Kidney (tissue), 14 donors: Measurements from ENCODE around the gene DNAH6. TPM values are rescaled to one million over a fixed set of nuclear protein-coding genes. Genes with fewer than 3 reads are reported as not detected.
A peak's percentile ranks its signal among the peaks of the same experiment; 100 is the strongest.

Source experiments
- DNase-seq, 5 donors: peaks; one replicate each; pipeline ENCODE4 v3.0.0-alpha.2; 2013 to 2020
- FAIRE-seq: peaks from 2 replicates; lab custom pipeline; 2012; peaks lifted over from hg19 to GRCh38; lab: Jason Lieb, UNC
- H3K27ac ChIP-seq, 2 donors: one replicate each; pipeline ENCODE4 v1.7.0; 2013; ENCODE audit warnings: low read depth in 2 of 2, low read length in 2 of 2, inconsistent platforms in 1 of 2
- H3K27me3 ChIP-seq: one replicate; pipeline ENCODE4 v1.7.1; 2013; ENCODE audit warnings: low read length, inconsistent platforms; ENCODE audit not compliant: control insufficient read depth, insufficient read depth
- H3K36me3 ChIP-seq, 3 donors: one replicate each; pipeline versions ENCODE4 v1.7.0 to v1.7.1; 2013; ENCODE audit warnings: low read length in 3 of 3, control low read depth in 1 of 3, inconsistent platforms in 1 of 3; ENCODE audit not compliant: insufficient read depth in 3 of 3, control insufficient read depth in 2 of 3
- H3K4me1 ChIP-seq, 3 donors: one replicate each; pipeline versions ENCODE4 v1.7.0 to v1.7.1; 2013; ENCODE audit warnings: low read length in 3 of 3, inconsistent platforms in 1 of 3, low read depth in 1 of 3; ENCODE audit not compliant: control insufficient read depth in 2 of 3, insufficient read depth in 2 of 3
- H3K4me3 ChIP-seq, 3 donors: one replicate each; pipeline versions ENCODE4 v1.7.0 to v1.8.1; 2013; ENCODE audit warnings: low read length in 3 of 3, control low read depth in 1 of 3, inconsistent platforms in 1 of 3
- H3K9ac ChIP-seq, 3 donors: one replicate each; pipeline versions ENCODE4 v1.7.0 to v1.7.1; 2013; ENCODE audit warnings: low read length in 3 of 3, control low read depth in 1 of 3, inconsistent platforms in 1 of 3
- H3K9me3 ChIP-seq, 3 donors: one replicate each; pipeline versions ENCODE4 v1.7.0 to v1.7.1; 2013; ENCODE audit warnings: low read length in 3 of 3, control low read depth in 1 of 3, inconsistent platforms in 1 of 3; ENCODE audit not compliant: control insufficient read depth in 2 of 3, insufficient read depth in 1 of 3
- intact Hi-C: fragments of 100-400 bp; cut with DNase I; formaldehyde crosslinking; loops from one replicate; pipeline ENCODE4 v1.11.1; 2022
- polyA plus RNA-seq: library from polyadenylated mRNA; stranded (reverse); fragments of 350-450 nt; fragmentation: Illumina TruSeq; extraction: RNeasy Lipid Tissue Mini Kit (QIAGEN cat#74804); gene quantifications from one replicate; pipeline ENCODE4 v1.2.3, GENCODE V29; 2014; ENCODE audit warnings: low read depth, low replicate concordance; ENCODE audit not compliant: insufficient read depth
- total RNA-seq: library from RNA; stranded (reverse); fragmentation: NEBNext Ultra II Directional; extraction: Animal tissue kit (Norgen Biotek cat#: 25700); gene quantifications from one replicate; pipeline ENCODE4 v1.2.1, GENCODE V29; 2021
- TF ChIP-seq, protein P1 (sequence below): IDR thresholded peaks from 3 replicates; pipeline ENCODE4 v1.5.1; 2012; ENCODE audit warnings: mild to moderate bottlenecking, moderate library complexity, borderline replicate concordance; ENCODE audit not compliant: insufficient read depth; ENCODE audit errors: extremely low read depth
- donor health status: control.
- donor health status: control.
- donor health status: control.
- donor health status: control.
- donor health status: control.
- donor health status: DM: yes; HTN: yes; CAD: no.
- donor health status: Normal renal cell carcinoma (clear cell type).

The DNAH6 gene
- total and polyA plus RNA-seq, 2 donors from 2014 or later, result 0.34 to 4.6 TPM

- Histone ChIP-seq H3K4me3 (no peak overlapping the region), H3K27me3 (no peaks in the 10 kb centered on the region), H3K27ac (peak overlapping the region; percentile 45 to 79), H3K36me3 (no peaks in the 10 kb centered on the region), H3K9me3 (no peaks in the 10 kb centered on the region), H3K9ac (no peak overlapping the region), H3K4me1 (peaks cover 0 to 24% (median 14%) of the 10 kb centered on the region in 3 donors)
- TF ChIP-seq, protein P1, sequence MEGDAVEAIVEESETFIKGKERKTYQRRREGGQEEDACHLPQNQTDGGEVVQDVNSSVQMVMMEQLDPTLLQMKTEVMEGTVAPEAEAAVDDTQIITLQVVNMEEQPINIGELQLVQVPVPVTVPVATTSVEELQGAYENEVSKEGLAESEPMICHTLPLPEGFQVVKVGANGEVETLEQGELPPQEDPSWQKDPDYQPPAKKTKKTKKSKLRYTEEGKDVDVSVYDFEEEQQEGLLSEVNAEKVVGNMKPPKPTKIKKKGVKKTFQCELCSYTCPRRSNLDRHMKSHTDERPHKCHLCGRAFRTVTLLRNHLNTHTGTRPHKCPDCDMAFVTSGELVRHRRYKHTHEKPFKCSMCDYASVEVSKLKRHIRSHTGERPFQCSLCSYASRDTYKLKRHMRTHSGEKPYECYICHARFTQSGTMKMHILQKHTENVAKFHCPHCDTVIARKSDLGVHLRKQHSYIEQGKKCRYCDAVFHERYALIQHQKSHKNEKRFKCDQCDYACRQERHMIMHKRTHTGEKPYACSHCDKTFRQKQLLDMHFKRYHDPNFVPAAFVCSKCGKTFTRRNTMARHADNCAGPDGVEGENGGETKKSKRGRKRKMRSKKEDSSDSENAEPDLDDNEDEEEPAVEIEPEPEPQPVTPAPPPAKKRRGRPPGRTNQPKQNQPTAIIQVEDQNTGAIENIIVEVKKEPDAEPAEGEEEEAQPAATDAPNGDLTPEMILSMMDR, result no peak
- peak in 3 of 5 donors; percentile 47 to 84 (median 81) for DNase-seq
- intact Hi-C loops, result no loop called here
- FAIRE-seq, result no peak
Observed at GRCh38 chr2:84486441-84487115, 29.7 kb upstream of the DNAH6 start.

GRCh38 chr2:84487298-84487996 is 28.9 kb upstream of the DNAH6 start:
- peaks cover 0 to 25% (median 12%) of the 10 kb centered on the region in 3 donors for H3K4me1 ChIP-seq
- DNase-seq (no peak), FAIRE-seq (no peak)
- TF ChIP-seq, protein P1, result no peak
- H3K36me3 ChIP-seq, result no peaks in the 10 kb centered on the region
- H3K9ac ChIP-seq, result no peak overlapping the region
- H3K27ac ChIP-seq, result peak overlapping the region; percentile 23 to 55
- intact Hi-C loops, result no loop called here
- H3K4me3 ChIP-seq, result no peak overlapping the region
- no peaks in the 10 kb centered on the region for H3K9me3 ChIP-seq
- H3K27me3 ChIP-seq, result no peaks in the 10 kb centered on the region

- Histone ChIP-seq H3K36me3 (no peaks in the 10 kb centered on the region), H3K9ac (no peak overlapping the region), H3K4me1 (peaks cover 0 to 19% (median 2%) of the 10 kb centered on the region in 3 donors), H3K27me3 (no peaks in the 10 kb centered on the region), H3K9me3 (no peaks in the 10 kb centered on the region), H3K4me3 (no peak overlapping the region), H3K27ac (no peak overlapping the region)
- intact Hi-C loops, result loop anchor here (10.0 kb wide), 1 partner anchor 394 kb away; the partner anchor contains the start of gene TRABD2A
- TF ChIP-seq, protein P1, result no peak
- no peak for FAIRE-seq
- no peak for DNase-seq
Observed at GRCh38 chr2:84491256-84491655, 25.0 kb upstream of the DNAH6 start.
